Suprapubic skin (tissue), 3 donors: ENCODE results near the gene IQCC.

Experiments used
- POLR2A ChIP-seq, 2 donors: fragments of 450-650 bp; IDR thresholded peaks; one replicate each; pipeline ENCODE4 v1.6.1; 2017; ENCODE audit warnings: antibody characterized with exemption in 2 of 2, mild to moderate bottlenecking in 2 of 2, moderate library complexity in 2 of 2
- TF ChIP-seq, protein P1 (sequence below), 2 donors: fragments of 200-600 bp in 1 of 2; fragments of 450-650 bp in 1 of 2; sonication (generic) in 1 of 2; IDR thresholded peaks; one replicate each; pipeline ENCODE4 v1.5.1; 2016 to 2019; ENCODE audit warnings: antibody characterized with exemption in 2 of 2, mild to moderate bottlenecking in 1 of 2, moderate library complexity in 1 of 2

DNA sequence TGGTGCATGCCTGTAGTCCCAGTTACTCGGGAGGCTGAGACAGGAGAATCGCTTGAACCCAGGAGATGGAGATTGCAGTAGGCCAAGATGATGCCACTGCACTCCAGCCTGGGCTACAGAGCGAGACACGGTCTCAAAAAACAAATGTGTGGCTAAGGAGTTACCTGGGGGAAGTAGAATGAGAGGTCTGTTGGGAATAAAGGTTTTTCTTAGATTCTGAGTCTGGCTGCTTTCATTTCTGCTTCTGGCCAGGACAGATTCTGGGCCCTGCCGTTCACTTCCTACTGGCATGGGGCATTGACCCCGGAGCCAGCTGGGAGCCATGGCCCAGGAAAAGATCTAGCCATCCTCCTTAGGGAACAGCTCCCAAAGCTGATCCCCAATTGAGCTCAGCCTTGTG is 3.0 kb downstream of the IQCC start:
- no peak for TF ChIP-seq POLR2A (IDR thresholded peaks at IDR 0.05)
- TF ChIP-seq, protein P1, sequence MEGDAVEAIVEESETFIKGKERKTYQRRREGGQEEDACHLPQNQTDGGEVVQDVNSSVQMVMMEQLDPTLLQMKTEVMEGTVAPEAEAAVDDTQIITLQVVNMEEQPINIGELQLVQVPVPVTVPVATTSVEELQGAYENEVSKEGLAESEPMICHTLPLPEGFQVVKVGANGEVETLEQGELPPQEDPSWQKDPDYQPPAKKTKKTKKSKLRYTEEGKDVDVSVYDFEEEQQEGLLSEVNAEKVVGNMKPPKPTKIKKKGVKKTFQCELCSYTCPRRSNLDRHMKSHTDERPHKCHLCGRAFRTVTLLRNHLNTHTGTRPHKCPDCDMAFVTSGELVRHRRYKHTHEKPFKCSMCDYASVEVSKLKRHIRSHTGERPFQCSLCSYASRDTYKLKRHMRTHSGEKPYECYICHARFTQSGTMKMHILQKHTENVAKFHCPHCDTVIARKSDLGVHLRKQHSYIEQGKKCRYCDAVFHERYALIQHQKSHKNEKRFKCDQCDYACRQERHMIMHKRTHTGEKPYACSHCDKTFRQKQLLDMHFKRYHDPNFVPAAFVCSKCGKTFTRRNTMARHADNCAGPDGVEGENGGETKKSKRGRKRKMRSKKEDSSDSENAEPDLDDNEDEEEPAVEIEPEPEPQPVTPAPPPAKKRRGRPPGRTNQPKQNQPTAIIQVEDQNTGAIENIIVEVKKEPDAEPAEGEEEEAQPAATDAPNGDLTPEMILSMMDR (IDR thresholded peaks at IDR 0.05) = no peak
